Gastroesophageal sphincter (tissue), 4 donors: ENCODE data around the gene SLC6A3. TPM values are rescaled to one million over a fixed set of nuclear protein-coding genes. Genes with fewer than 3 reads are reported as not detected.
A peak's percentile ranks its signal among the peaks of the same experiment; 100 is the strongest.

Experiments
- ATAC-seq: fragments of 150-250 bp; one replicate; pipeline ENCODE4 v1.9.1; 2016; ENCODE audit warnings: mild to moderate bottlenecking, moderate library complexity
- H3K27ac ChIP-seq, 4 donors: fragments of 200-600 bp; sonication (generic) in 3 of 4; 1 replicate in 3 of 4; 2 replicates in 1 of 4; pipeline ENCODE4 v1.5.1; 2016 to 2019
- H3K27me3 ChIP-seq: fragments of 200-600 bp; sonication (generic); one replicate; pipeline ENCODE4 v1.5.1; 2019
- H3K36me3 ChIP-seq, 2 donors: fragments of 200-600 bp; sonication (generic); one replicate each; pipeline ENCODE4 v1.5.1; 2019; ENCODE audit warnings: control low read depth in 1 of 2
- H3K4me1 ChIP-seq, 3 donors: fragments of 200-600 bp; sonication (generic); 1 replicate in 2 of 3; 2 replicates in 1 of 3; pipeline ENCODE4 v1.5.1; 2016 to 2019; ENCODE audit warnings: control low read depth in 2 of 3
- H3K4me3 ChIP-seq, 2 donors: fragments of 200-600 bp; sonication (generic); one replicate each; pipeline ENCODE4 v1.5.1; 2019; ENCODE audit warnings: mild to moderate bottlenecking in 1 of 2, moderate library complexity in 1 of 2
- H3K9me3 ChIP-seq, 3 donors: fragments of 200-600 bp; sonication (generic); one replicate each; pipeline ENCODE4 v1.5.1; 2017 to 2019; ENCODE audit warnings: control low read depth in 2 of 3
- EP300 ChIP-seq: sonication (generic); formaldehyde crosslinking; IDR thresholded peaks from one replicate; pipeline ENCODE4 v1.6.1; 2017; ENCODE audit warnings: antibody characterized with exemption, mild to moderate bottlenecking
- POLR2A ChIP-seq, 2 donors: fragments of 450-650 bp; IDR thresholded peaks; one replicate each; pipeline ENCODE4 v1.6.1; 2017; ENCODE audit warnings: antibody characterized with exemption in 2 of 2, mild to moderate bottlenecking in 2 of 2, moderate library complexity in 1 of 2
- POLR2AphosphoS5 ChIP-seq: sonication (generic); formaldehyde crosslinking; IDR thresholded peaks from one replicate; pipeline ENCODE4 v1.6.1; 2017; ENCODE audit warnings: antibody characterized with exemption
- WGBS, 2 donors: methylation state at CpG; one replicate each; pipeline ENCODE4 v1.1.5; 2018; ENCODE audit warnings: low coverage in 1 of 2; 5-methylcytosine and 5-hydroxymethylcytosine counted together
- total RNA-seq, 4 donors: library from RNA; depleted of rRNA; stranded (reverse); fragments of >200 nt; gene quantifications; one replicate each; pipeline ENCODE4 v1.1.0, GENCODE V29; 2016
- TF ChIP-seq, protein P1 (sequence below), 4 experiments: fragments of 200-600 bp in 2 of 4; fragments of 450-650 bp in 2 of 4; sonication (generic) in 1 of 4; IDR thresholded peaks; one replicate each; pipeline ENCODE4 v1.5.1; 2017 to 2019; ENCODE audit warnings: antibody characterized with exemption in 4 of 4, mild to moderate bottlenecking in 2 of 4, moderate library complexity in 2 of 4

Gene SLC6A3
- total RNA-seq, 4 donors from 2014 or later, result not detected

- 80% methylated on average over 1 of the region's 12 CpGs; no CpG with 5 or more reads in 1 of the 2 donors for WGBS, 2 donors
- ATAC-seq, result no peak
- TF ChIP-seq EP300, result no peak
- TF ChIP-seq, protein P1, sequence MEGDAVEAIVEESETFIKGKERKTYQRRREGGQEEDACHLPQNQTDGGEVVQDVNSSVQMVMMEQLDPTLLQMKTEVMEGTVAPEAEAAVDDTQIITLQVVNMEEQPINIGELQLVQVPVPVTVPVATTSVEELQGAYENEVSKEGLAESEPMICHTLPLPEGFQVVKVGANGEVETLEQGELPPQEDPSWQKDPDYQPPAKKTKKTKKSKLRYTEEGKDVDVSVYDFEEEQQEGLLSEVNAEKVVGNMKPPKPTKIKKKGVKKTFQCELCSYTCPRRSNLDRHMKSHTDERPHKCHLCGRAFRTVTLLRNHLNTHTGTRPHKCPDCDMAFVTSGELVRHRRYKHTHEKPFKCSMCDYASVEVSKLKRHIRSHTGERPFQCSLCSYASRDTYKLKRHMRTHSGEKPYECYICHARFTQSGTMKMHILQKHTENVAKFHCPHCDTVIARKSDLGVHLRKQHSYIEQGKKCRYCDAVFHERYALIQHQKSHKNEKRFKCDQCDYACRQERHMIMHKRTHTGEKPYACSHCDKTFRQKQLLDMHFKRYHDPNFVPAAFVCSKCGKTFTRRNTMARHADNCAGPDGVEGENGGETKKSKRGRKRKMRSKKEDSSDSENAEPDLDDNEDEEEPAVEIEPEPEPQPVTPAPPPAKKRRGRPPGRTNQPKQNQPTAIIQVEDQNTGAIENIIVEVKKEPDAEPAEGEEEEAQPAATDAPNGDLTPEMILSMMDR (IDR thresholded peaks at IDR 0.05), result no peak
- no peak for TF ChIP-seq POLR2AphosphoS5
- TF ChIP-seq POLR2A (IDR thresholded peaks at IDR 0.05), result no peak
- Histone ChIP-seq H3K9me3 (no peaks in the 10 kb centered on the region), H3K27ac (no peak overlapping the region), H3K36me3 (peaks cover 0 to 77% of the 10 kb centered on the region in 2 donors), H3K27me3 (no peaks in the 10 kb centered on the region), H3K4me1 (no peaks in the 10 kb centered on the region), H3K4me3 (no peak overlapping the region)
Measured at GRCh38 chr5:1481959-1482331, 36.7 kb upstream of the SLC6A3 start.

GRCh38 chr5:1481266-1481958 lies 36.2 kb upstream of the SLC6A3 start:
- H3K4me1 ChIP-seq, result no peaks in the 10 kb centered on the region
- TF ChIP-seq, protein P1 (IDR thresholded peaks at IDR 0.05), result no peak
- TF ChIP-seq POLR2A (IDR thresholded peaks at IDR 0.05) (no peak), EP300 (no peak), POLR2AphosphoS5 (no peak)
- H3K9me3 ChIP-seq, result no peaks in the 10 kb centered on the region
- no peak for ATAC-seq
- H3K4me3 ChIP-seq, result no peak overlapping the region
- WGBS, 2 donors, result 80 to 94% methylated on average over 7 to 8 of the region's 26 CpGs
- peaks cover 0 to 77% of the 10 kb centered on the region in 2 donors for H3K36me3 ChIP-seq
- no peak overlapping the region for H3K27ac ChIP-seq
- H3K27me3 ChIP-seq, result no peaks in the 10 kb centered on the region

- no peak for ATAC-seq
- no peaks in the 10 kb centered on the region for H3K9me3 ChIP-seq
- peak overlapping the region in 2 of 4 donors; percentile 43 to 54 for H3K27ac ChIP-seq
- 63% methylated on average over 3 of the region's 12 CpGs; no CpG with 5 or more reads in 1 of the 2 donors for WGBS, 2 donors
- no peak overlapping the region for H3K4me3 ChIP-seq
- TF ChIP-seq EP300 (no peak), POLR2AphosphoS5 (no peak), POLR2A (IDR thresholded peaks at IDR 0.05) (no peak)
- TF ChIP-seq, protein P1 (IDR thresholded peaks at IDR 0.05), result no peak
- peaks cover 0 to 77% of the 10 kb centered on the region in 2 donors for H3K36me3 ChIP-seq
- no peaks in the 10 kb centered on the region for H3K4me1 ChIP-seq
- H3K27me3 ChIP-seq, result no peaks in the 10 kb centered on the region
Measured at GRCh38 chr5:1480806-1481205, 35.6 kb upstream of the SLC6A3 start.

GRCh38 chr5:1480217-1480616 lies 35.0 kb upstream of the SLC6A3 start:
- no CpG with 5 or more reads among the region's 14 CpGs for WGBS, 2 donors
- H3K4me1 ChIP-seq, result no peaks in the 10 kb centered on the region
- TF ChIP-seq POLR2AphosphoS5 (no peak), EP300 (no peak), POLR2A (IDR thresholded peaks at IDR 0.05) (no peak)
- TF ChIP-seq, protein P1 (IDR thresholded peaks at IDR 0.05), result no peak
- peak; percentile 48 for ATAC-seq
- peaks cover 0 to 77% of the 10 kb centered on the region in 2 donors for H3K36me3 ChIP-seq
- no peak overlapping the region for H3K4me3 ChIP-seq
- no peaks in the 10 kb centered on the region for H3K9me3 ChIP-seq
- H3K27ac ChIP-seq, result peak overlapping the region in 2 of 4 donors; percentile 43 to 54
- no peaks in the 10 kb centered on the region for H3K27me3 ChIP-seq
